22Rv1 (cell line): ENCODE results near the gene FAM217B.

Experiments
- CTCF ChIP-seq: fragments of 450-650 bp; IDR thresholded peaks from 2 replicates; pipeline ENCODE4 v1.5.1; 2017; ENCODE audit warnings: mild to moderate bottlenecking
- ZFX ChIP-seq: fragments of 450-650 bp; IDR thresholded peaks from 2 replicates; pipeline ENCODE4 v1.6.1; 2017; ENCODE audit warnings: antibody characterized with exemption, borderline replicate concordance

- no peak for TF ChIP-seq CTCF
- TF ChIP-seq ZFX = no peak
Observed at GRCh38 chr20:59945731-59946130, 5.5 kb downstream of the FAM217B start.
